GM13977 (cell line): ENCODE results near the gene CCDC116.
"Not testable (repeated sequence)": the region's sequence is repeated elsewhere in the genome, so short reads cannot be mapped to it uniquely, and the experiment has no call there.

Experiments
- DNase-seq: peaks from one replicate; pipeline ENCODE4 v3.0.0; 2012; ENCODE audit warnings: low spot score
- in situ Hi-C: fragments of 300-500 bp; cut with MboI; formaldehyde crosslinking; loops from one replicate; pipeline ENCODE4 v1.12.0; 2022; ENCODE audit warnings: low sequenced_read_pairs, low pct_unique_long_range_greater_than_20kb, mixed read lengths, inconsistent platforms; ENCODE audit not compliant: unreplicated experiment
- TF ChIP-seq, protein P1 (sequence below): IDR thresholded peaks from 2 replicates; pipeline ENCODE4 v1.5.1; 2012; ENCODE audit warnings: mild to moderate bottlenecking, control low read depth; ENCODE audit not compliant: insufficient read depth; ENCODE audit errors: extremely low read depth, missing control alignments

CCDC116 gene

DNA sequence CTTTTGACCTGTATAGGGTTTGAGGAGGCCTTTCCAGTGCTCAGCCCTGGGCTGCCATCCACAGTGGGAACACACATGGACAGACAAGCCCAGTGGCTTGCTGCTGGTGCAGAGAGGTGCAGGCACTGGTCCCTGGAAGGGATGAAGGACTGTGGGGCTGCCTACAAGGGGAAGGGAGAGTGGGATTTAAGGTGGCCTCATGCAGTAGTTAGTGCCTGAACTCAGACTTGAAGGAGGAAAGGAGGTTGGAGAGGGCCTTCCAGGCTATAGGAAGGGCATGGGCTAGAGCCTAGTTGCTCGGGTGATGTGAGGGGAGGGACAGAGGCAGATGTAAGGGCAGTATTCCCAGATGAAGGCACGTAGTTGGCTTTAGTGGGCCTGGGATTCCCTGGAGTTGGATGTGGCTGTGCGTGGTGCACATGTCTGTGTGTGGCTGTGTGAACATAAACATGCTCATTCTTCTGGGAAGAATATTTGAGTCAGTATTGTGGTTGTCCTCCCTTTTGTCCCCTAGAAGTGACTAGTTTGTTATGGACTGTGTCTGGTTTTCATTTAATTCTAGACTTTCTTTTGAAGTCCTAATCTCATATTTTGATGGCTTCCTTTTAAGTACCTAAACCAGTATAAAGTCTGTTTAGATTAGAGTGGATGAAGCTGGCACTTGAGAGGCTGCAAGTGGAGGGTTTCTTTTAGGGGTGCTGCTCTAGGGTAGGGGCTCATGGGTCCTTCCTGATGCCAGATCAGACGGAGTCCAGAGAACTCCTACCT, 21.2 kb upstream of the CCDC116 start:
- in situ Hi-C loops = no loop called here
- TF ChIP-seq, protein P1, sequence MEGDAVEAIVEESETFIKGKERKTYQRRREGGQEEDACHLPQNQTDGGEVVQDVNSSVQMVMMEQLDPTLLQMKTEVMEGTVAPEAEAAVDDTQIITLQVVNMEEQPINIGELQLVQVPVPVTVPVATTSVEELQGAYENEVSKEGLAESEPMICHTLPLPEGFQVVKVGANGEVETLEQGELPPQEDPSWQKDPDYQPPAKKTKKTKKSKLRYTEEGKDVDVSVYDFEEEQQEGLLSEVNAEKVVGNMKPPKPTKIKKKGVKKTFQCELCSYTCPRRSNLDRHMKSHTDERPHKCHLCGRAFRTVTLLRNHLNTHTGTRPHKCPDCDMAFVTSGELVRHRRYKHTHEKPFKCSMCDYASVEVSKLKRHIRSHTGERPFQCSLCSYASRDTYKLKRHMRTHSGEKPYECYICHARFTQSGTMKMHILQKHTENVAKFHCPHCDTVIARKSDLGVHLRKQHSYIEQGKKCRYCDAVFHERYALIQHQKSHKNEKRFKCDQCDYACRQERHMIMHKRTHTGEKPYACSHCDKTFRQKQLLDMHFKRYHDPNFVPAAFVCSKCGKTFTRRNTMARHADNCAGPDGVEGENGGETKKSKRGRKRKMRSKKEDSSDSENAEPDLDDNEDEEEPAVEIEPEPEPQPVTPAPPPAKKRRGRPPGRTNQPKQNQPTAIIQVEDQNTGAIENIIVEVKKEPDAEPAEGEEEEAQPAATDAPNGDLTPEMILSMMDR = no peak

DNA sequence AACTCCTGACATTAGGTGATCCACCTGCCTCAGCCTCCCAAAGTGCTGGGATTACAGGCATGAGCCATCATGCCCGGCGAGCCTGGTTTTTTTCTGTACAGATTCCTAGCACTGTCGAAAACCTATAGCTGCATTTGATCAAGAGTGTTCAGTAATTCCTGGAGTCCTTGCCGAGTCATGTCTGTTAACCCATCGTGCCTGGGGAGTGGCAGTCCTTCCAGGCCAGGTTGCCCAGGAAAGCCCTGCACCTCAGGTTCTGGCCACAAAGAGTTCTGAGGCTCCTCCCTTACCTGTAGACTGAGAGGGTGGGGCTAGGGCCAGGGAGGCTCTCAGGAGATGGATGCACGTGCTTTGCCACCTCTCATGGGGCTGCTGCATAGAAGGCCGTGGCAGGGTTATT, 19.7 kb upstream of the CCDC116 start:
- in situ Hi-C loops = no loop called here
- TF ChIP-seq, protein P1 = no peak
- DNase-seq = no peak

More for the DNA sequence above, 21.2 kb upstream of the CCDC116 start:
- DNase-seq = no peak

DNA sequence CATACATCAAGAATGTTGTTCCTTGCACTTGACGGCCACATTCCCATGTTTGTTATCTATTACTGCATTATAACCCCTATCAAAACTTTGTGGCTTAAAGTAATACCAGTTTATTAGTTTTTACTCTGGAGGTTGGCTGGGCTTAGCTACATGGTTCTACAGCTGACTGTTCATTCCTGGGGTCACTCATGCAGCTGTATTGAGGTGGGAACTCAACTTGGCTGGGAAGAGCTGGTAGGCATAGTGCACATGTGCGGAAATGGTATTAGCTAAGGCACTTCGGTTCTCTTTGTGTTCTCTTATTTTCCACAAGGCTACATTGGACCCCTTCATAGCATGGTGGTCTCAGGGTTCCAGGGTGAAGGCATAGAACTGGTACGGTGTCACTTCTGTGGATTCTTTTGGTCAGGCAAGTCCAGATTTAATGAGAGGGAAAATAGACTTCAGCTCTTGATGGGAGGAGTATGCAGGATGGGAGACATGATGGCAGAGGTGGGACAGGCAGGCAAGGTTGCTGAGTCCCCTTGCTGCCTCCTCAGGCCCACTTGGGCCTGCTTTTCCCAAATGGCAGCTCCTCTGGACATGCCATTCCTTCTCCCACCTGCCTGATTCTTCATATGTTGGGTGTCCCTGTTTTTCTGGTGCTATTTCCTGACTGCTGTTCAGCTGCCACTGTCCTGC, 18.9 kb upstream of the CCDC116 start:
- no peak for DNase-seq
- in situ Hi-C loops = no loop called here
- TF ChIP-seq, protein P1 = no peak

DNA sequence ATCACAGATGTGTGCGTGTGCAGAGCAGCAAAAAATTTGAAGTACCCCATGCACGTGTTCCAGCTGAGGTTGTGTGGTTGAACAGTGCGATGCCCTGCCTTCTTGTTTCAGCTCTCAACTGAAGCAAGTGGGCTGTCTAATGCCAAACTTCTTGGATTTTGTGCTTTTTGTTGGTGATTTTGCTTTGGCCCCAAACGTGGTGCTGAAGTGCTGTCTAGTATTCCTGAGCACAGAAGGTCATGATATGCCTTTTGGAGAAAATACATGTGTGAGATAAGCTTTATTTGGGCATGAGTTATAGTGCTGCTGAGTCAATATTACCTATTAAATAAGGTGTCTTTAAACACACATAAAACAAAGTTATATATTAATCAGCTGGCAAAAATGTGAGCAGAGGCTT, 16.8 kb upstream of the CCDC116 start:
- TF ChIP-seq, protein P1 = no peak
- DNase-seq = no peak
- in situ Hi-C loops = no loop called here

DNA sequence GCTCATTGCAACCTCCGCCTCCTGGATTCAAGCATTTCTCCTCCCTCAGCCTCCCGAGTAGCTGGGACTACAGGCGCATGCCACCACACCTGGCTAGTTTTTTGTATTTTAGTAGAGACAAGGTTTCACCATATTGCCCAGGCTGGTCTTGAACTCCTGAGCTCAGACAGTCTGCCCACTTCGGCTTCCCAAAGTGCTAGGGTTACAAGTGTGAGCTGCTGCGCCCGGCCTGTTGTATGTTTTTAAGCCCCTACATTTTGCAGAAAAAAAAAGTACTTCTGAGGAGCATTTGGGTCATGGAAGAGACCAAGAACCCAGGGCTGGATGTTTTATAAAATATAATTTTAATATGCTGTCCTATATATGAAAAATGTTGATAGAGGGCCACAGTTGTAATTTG, 15.2 kb upstream of the CCDC116 start:
- DNase-seq, in situ Hi-C loops: not testable (repeated sequence)

DNA sequence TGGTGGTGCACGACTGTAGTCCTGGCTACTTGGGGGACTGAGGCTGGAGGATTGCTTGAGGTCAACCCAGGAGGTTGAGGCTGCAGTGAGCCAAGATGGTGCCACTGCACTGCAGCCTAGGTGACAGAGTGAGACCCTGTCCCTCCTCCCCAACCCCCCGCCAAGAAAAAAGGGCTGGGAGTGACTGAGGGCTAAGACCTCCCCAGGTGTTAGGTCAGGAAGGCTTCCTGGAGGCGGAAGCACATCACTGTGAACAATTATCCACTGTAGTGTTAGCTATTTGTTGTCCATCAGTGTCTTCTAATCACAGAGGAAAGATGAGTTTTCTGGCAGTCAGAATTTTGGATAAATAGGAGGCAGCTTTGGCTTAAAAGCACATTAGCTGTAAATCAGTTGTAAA, 11.5 kb upstream of the CCDC116 start:
- in situ Hi-C loops = no loop called here
- no peak for DNase-seq
- TF ChIP-seq, protein P1 = no peak
